Uterus (tissue), 2 donors: ENCODE measurements around the gene ATF7.

ENCODE experiments used
- POLR2A ChIP-seq, 2 donors: fragments of 450-650 bp; IDR thresholded peaks; one replicate each; pipeline ENCODE4 v1.6.1; 2016; ENCODE audit warnings: antibody characterized with exemption in 2 of 2, mild to moderate bottlenecking in 1 of 2, moderate library complexity in 1 of 2
- TF ChIP-seq, protein P1 (sequence below), 4 experiments: fragments of 200-600 bp in 2 of 4; fragments of 450-650 bp in 2 of 4; sonication (generic) in 2 of 4; IDR thresholded peaks; one replicate each; pipeline ENCODE4 v1.5.1; 2016 to 2019; ENCODE audit warnings: antibody characterized with exemption in 4 of 4, mild to moderate bottlenecking in 2 of 4, moderate library complexity in 1 of 4

DNA sequence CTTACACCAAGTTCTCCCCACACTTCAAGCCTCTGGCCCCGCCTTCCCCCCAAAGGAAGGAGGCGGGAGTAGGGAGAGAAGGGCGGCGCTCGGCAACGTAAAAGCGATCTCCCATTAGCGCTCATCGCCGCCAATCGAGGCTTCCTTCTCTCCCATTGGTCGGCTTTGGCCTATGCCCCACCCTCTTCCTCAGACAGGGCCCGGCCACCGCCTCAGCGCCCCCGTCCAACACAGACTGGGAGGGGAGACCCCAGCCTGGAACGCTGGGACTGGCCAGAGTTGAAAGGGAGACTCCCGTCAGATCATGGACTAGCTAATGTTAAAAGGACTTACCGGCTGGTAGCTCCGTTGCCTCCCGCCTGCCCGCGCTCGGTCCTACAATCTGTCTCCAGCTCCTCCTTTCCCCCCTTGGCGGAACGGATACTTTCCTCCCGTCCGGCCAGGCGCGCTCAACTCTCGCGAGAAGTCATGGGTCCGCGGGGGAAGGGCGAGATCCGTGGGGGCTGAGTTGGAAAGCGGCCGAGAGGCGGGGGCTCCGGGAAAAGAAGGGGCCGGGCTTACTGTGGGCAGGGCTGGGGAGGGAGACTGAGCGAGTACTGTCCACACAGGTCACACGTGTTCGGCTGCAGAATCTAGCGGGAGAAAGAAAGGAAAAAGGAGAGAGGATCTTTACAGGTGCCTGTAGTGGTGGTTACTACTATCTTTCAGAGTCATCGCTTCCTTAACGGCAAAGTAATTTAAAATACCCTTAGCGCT is at the start of gene ATF7:
- TF ChIP-seq, protein P1, sequence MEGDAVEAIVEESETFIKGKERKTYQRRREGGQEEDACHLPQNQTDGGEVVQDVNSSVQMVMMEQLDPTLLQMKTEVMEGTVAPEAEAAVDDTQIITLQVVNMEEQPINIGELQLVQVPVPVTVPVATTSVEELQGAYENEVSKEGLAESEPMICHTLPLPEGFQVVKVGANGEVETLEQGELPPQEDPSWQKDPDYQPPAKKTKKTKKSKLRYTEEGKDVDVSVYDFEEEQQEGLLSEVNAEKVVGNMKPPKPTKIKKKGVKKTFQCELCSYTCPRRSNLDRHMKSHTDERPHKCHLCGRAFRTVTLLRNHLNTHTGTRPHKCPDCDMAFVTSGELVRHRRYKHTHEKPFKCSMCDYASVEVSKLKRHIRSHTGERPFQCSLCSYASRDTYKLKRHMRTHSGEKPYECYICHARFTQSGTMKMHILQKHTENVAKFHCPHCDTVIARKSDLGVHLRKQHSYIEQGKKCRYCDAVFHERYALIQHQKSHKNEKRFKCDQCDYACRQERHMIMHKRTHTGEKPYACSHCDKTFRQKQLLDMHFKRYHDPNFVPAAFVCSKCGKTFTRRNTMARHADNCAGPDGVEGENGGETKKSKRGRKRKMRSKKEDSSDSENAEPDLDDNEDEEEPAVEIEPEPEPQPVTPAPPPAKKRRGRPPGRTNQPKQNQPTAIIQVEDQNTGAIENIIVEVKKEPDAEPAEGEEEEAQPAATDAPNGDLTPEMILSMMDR (IDR thresholded peaks at IDR 0.05) = peak in 2 of 4 experiments; percentile 17 to 25
- peak; percentile 65 to 83 for TF ChIP-seq POLR2A (IDR thresholded peaks at IDR 0.05)
